GM21529 (cell line): ENCODE data around the gene SEC11A.
A peak's percentile ranks its signal among the peaks of the same experiment; 100 is the strongest.
"Not testable (repeated sequence)": the region's sequence is repeated elsewhere in the genome, so short reads cannot be mapped to it uniquely, and the experiment has no call there.

Experiments
- ATAC-seq: cut with Tn5 transposase; IDR thresholded peaks from one replicate; pipeline ENCODE4 v1.9.1; 2021; ENCODE audit not compliant: unreplicated experiment

Gene SEC11A

DNA sequence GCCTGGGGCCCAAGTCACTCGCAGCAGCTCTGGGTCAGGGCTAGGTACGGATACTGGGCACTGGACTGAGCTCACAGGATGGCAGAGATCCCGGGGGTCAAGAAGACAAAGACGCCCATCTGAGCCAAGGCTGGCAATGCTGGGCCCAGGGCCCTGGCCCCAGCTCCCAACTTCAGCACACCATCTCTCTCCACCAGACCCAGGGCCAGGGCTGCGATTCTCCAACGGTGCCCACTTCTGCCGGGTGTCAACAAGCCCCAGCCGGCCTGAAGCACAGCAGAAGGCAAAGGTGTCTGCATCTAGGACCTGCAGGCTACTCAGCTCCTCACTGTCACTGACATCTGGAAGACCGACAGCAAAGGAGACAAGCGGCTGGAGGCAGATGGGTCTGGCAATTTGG lies 70.4 kb downstream of the SEC11A start:
- no peak for ATAC-seq

DNA sequence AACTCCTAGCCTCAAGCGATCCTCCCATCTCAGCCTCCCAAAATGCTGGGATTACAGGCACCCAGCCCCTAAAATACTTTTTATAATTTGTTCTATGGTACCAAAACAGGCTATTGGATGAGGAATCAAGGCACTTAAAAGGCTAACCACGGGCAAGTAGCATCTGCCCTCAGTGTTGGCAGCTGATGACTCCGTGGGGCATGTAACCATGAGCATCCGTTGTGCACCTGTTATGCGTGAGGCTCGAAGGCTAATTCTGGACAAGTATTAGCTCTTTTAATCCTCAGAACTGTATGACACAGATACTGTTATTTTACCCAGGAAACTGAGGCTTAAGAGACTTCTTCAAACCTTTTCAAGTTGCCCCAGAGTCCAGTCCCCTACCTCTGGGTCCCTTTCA lies 72.1 kb downstream of the SEC11A start:
- no peak for ATAC-seq

- not testable (repeated sequence) for ATAC-seq
These were observed 73.3 kb downstream of the SEC11A start for GRCh38 chr15:84642640-84643039.

DNA sequence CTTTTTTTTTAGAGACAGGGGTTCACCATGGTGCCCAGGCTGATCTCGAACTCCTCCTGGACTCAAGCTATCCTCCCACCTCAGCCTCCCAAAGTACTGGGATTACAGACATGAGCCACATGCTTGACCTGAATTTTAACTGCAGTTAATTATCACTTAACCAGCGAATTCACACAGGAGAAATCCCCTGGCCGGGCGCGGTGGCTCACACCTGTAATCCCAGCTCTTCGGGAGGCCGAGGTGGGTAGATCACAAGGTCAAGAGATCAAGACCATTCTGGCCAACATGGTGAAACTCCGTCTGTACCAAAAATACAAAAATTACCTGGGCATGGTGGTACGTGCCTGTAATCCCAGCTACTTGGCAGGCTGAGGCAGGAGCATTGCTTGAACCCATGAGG lies 74.1 kb downstream of the SEC11A start:
- ATAC-seq = not testable (repeated sequence)

GRCh38 chr15:84638103-84638502 lies 77.8 kb downstream of the SEC11A start:
- no peak for ATAC-seq

GRCh38 chr15:84634228-84634837 lies 81.6 kb downstream of the SEC11A start:
- no peak for ATAC-seq

DNA sequence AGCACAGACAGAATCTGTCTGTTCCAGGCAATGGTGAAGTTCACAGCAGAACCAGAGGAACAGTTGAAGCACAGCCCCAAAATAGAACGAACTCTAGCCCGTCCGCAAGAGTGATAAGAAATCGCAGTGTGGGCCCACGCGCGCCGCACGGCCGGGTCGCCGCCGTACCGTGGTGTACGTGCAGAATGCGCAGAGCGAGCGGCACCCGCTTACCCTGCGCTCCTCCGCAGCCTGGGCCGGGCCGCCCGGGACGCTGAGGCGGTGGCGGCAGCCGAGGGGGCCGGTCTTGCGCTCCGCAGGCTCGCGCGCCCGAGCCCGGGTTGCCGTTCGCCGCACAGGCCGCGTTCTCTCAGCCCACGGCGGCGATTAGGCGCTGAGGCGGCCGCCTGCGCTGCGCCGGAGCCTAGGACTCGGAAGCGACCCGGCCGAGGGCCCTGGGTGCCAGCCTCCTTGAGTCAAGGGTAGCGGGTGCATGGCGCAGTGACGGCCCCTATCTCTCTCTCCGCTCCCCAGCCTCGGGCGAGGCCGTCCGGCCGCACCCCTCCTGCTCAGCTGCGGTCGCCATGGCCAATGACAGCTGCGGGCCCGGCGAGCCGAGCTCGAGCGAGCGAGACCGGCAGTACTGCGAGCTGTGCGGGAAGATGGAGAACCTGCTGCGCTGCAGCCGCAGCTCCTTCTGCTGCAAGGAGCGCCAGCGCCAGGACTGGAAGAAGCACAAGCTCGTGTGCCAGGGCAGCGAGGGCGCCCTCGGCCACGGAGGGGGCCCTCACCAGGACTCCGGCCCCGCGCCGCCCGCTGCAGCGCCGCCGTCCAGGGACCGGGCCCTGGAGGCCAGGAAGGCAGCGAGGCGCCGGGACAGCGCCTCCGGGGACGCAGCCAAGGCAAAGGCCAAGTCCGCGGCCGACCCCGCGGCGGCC lies 82.4 kb downstream of the SEC11A start:
- peak; percentile 44 for ATAC-seq

DNA sequence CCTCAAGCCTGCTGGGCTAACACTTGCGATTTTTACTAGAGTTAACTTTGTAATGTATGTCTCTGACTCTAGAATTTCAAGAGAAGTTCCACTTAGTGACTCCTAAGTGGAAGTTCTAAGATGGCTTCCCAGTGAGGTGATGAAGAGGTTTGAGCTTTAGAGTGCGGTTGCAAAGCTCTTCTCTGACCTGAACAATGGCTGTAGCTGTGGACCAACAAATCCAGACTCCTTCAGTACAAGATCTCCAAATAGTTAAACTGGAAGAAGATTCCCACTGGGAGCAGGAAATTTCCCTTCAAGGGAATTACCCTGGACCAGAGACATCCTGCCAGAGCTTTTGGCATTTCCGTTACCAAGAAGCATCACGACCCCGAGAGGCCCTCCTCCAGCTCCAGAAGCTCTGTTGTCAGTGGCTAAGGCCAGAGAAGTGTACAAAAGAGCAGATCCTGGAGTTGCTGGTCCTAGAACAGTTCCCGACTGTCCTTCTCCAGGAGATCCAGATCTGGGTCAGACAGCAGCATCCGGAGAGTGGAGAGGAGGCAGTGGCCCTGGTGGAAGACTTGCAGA lies 84.2 kb downstream of the SEC11A start:
- ATAC-seq = no peak

- no peak for ATAC-seq
These were observed 86.9 kb downstream of the SEC11A start for GRCh38 chr15:84629033-84629432.

DNA sequence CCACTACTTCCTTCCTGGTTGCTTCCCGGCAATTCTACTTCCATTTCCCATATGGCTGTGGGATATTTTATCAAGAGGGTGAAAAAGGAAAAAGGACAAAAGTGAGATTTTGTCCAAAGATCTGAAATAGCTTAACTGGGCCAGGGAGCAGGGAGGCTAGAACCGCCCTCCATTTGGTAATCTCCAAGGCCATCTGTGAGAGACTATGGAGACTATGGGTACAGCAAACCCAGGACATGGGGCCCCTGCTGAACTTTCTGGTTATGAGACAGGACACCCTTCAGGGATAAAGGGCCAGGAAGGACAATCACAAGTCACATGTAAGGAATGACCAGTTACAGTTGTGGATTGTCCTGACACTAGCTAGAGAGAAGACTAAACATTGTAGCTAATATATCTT lies 90.8 kb downstream of the SEC11A start:
- no peak for ATAC-seq

GRCh38 chr15:84624359-84624758 lies 91.6 kb downstream of the SEC11A start:
- no peak for ATAC-seq

- no peak for ATAC-seq
These were observed 94.5 kb downstream of the SEC11A start for GRCh38 chr15:84621358-84621979.

GRCh38 chr15:84620626-84621025 lies 95.3 kb downstream of the SEC11A start:
- ATAC-seq = no peak
